ENCODE measurements around the gene CTAG1A. TPM values are rescaled to one million over a fixed set of nuclear protein-coding genes. Genes with fewer than 3 reads are reported as not detected.
A peak's percentile ranks its signal among the peaks of the same experiment; 100 is the strongest.

The CTAG1A gene
- total RNA-seq, 1 experiment from 2014 or later, result not detected

- intact Hi-C loops (cut with micrococcal nuclease), result no loop called here
- ChIA-PET POLR2A (no interaction called here), RAD21 (ENCODE audit: low non-redundant PET in 1 of 2, low total read pairs in 2 of 2, uncharacterized antibody in 2 of 2, unreplicated experiment in 2 of 2) (no interaction called here), CTCF (no interaction called here)
- no peak for TF ChIP-seq FOSL1 (IDR thresholded peaks at IDR 0.05; ENCODE audit: low read depth)
- TF ChIP-seq RAD21 (IDR thresholded peaks at IDR 0.05; ENCODE audit: low read depth), result no peak
- TF ChIP-seq TCF7L2 (IDR thresholded peaks at IDR 0.05; ENCODE audit: borderline replicate concordance, extremely low read depth, insufficient read depth, insufficient read length), result peak; percentile 14
- no peak for TF ChIP-seq SRF (IDR thresholded peaks at IDR 0.05; ENCODE audit: low read depth)
- no peaks in the 10 kb centered on the region for H4K20me1 ChIP-seq (ENCODE audit: insufficient read depth)
- H3K27me3 ChIP-seq (ENCODE audit: insufficient read depth, low read length), result no peaks in the 10 kb centered on the region
- peaks cover 21% of the 10 kb centered on the region for H3K79me2 ChIP-seq (ENCODE audit: insufficient read depth, low read length)
- DNase-seq (ENCODE audit: low read depth, low spot score), result peak; percentile 34
- H2AFZ ChIP-seq (ENCODE audit: low read depth, low read length, poor library complexity, severe bottlenecking), result no peak overlapping the region
- peak overlapping the region; percentile 57 for H3K4me2 ChIP-seq (ENCODE audit: low read length)
- peaks cover 0 to 9% of the 10 kb centered on the region in 2 experiments; a peak in 2 of 4 replicates for H3K36me3 ChIP-seq (ENCODE audit: control insufficient read depth in 1 of 2, insufficient read depth in 2 of 2, low read length in 2 of 2)
- H3K9me3 ChIP-seq (ENCODE audit: control insufficient read depth in 1 of 2, insufficient read depth in 1 of 2, low read depth in 1 of 2, low read length in 2 of 2), result no peaks in the 10 kb centered on the region
- H3K9ac ChIP-seq (ENCODE audit: low read length), result peak overlapping the region; percentile 47
- no TSS peak for BruUV-seq (replicated peaks)
- peak; percentile 31 for ATAC-seq
- H3K27ac ChIP-seq (ENCODE audit: low read depth, low read length), result peak overlapping the region; percentile 79
- peaks cover 27 to 34% of the 10 kb centered on the region in 2 experiments for H3K4me1 ChIP-seq (ENCODE audit: control insufficient read depth in 1 of 2, insufficient read depth in 2 of 2, low read length in 2 of 2)
- no peak overlapping the region; a peak in 1 of 4 replicates for H3K4me3 ChIP-seq (replicated peaks in 1 of 2; ENCODE audit: low read depth in 1 of 2, low read length in 2 of 2)
- H3K9me2 ChIP-seq (ENCODE audit: insufficient read depth), result no peaks in the 10 kb centered on the region
These were observed 42.8 kb upstream of the CTAG1A start for GRCh38 chrX:154541896-154542722.

- DNase-seq (ENCODE audit: low read depth, low spot score) (no peak), ATAC-seq (no peak)
- H3K9me2 ChIP-seq (ENCODE audit: insufficient read depth), result no peaks in the 10 kb centered on the region
- no peaks in the 10 kb centered on the region for H4K20me1 ChIP-seq (ENCODE audit: insufficient read depth)
- POLR2A ChIA-PET, result no interaction called here
- H2AFZ ChIP-seq (ENCODE audit: low read depth, low read length, poor library complexity, severe bottlenecking), result no peak overlapping the region
- H3K4me1 ChIP-seq (ENCODE audit: control insufficient read depth in 1 of 2, insufficient read depth in 2 of 2, low read length in 2 of 2), result peaks cover 27 to 34% of the 10 kb centered on the region in 2 experiments
- RAD21 ChIA-PET (ENCODE audit: low non-redundant PET in 1 of 2, low total read pairs in 2 of 2, uncharacterized antibody in 2 of 2, unreplicated experiment in 2 of 2), result no interaction called here
- CTCF ChIA-PET, result no interaction called here
- H3K79me2 ChIP-seq (ENCODE audit: insufficient read depth, low read length), result peaks cover 23% of the 10 kb centered on the region
- peaks cover 0 to 9% of the 10 kb centered on the region in 2 experiments; a peak in 2 of 4 replicates for H3K36me3 ChIP-seq (ENCODE audit: control insufficient read depth in 1 of 2, insufficient read depth in 2 of 2, low read length in 2 of 2)
- H3K9ac ChIP-seq (ENCODE audit: low read length), result peak overlapping the region; percentile 47; the same call in 1 of the 2 replicates
- H3K27me3 ChIP-seq (ENCODE audit: insufficient read depth, low read length), result no peaks in the 10 kb centered on the region
- H3K4me3 ChIP-seq (replicated peaks in 1 of 2; ENCODE audit: low read depth in 1 of 2, low read length in 2 of 2), result no peak overlapping the region
- intact Hi-C loops (cut with micrococcal nuclease), result no loop called here
- TSS peak; percentile 38 for BruUV-seq (replicated peaks)
- H3K4me2 ChIP-seq (ENCODE audit: low read length), result peak overlapping the region; percentile 57
- H3K9me3 ChIP-seq (ENCODE audit: control insufficient read depth in 1 of 2, insufficient read depth in 1 of 2, low read depth in 1 of 2, low read length in 2 of 2), result no peaks in the 10 kb centered on the region
- H3K27ac ChIP-seq (ENCODE audit: low read depth, low read length), result peak overlapping the region; percentile 79
- TF ChIP-seq ZBTB33 (IDR thresholded peaks at IDR 0.05; ENCODE audit: extremely low read depth, insufficient replicate concordance, low read length) (no peak), FOSL1 (IDR thresholded peaks at IDR 0.05; ENCODE audit: low read depth) (no peak), SP1 (IDR thresholded peaks at IDR 0.05; ENCODE audit: low read depth) (no peak), CTCF (IDR thresholded peaks at IDR 0.05 in 2 of 3, conservative IDR thresholded peaks at IDR 0.05 in 1 of 3; ENCODE audit: borderline replicate concordance in 1 of 3, insufficient read depth in 1 of 3, low read depth in 2 of 3, low read length in 2 of 3) (no peak), REST (IDR thresholded peaks at IDR 0.05; ENCODE audit: low read depth) (no peak), TCF7L2 (IDR thresholded peaks at IDR 0.05; ENCODE audit: borderline replicate concordance, extremely low read depth, insufficient read depth, insufficient read length) (no peak)
These were observed 42.1 kb upstream of the CTAG1A start for GRCh38 chrX:154542723-154543424.
